GM19193 (cell line): ENCODE results near the gene PIP5K1B.

Experiments used
- POLR2A ChIP-seq: IDR thresholded peaks from 4 replicates; pipeline ENCODE4 v1.6.1; 2011; ENCODE audit not compliant: insufficient read depth, insufficient read length; ENCODE audit errors: extremely low read depth

The PIP5K1B gene

DNA sequence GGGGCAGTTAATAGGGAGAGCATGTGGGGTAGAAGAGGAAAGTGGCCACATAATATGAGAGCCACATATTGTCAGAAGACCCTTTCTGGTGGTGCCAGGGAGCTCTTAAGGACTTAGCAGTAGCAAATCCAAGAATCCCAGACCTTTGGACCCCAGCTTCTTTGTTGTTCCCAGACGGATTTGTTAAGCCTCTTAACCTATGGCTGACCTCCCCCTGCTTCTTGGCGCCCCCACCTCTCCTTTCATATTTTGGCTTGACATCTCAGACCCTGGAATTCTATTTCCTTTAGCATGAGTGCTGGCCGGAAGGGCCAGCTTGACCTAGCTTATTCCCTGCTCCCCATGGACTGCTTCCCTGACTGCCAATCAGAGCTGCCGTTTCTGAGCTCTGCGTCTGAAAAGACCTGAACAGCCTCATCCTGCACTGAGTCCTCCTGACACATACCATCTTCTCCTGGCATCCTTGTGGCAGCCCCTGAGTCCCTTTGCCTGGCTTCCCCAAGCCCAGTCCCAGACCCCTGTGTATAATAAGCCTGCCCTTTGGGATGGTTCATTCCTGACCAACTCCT is 192.6 kb downstream of the PIP5K1B start:
- no peak for TF ChIP-seq POLR2A

DNA sequence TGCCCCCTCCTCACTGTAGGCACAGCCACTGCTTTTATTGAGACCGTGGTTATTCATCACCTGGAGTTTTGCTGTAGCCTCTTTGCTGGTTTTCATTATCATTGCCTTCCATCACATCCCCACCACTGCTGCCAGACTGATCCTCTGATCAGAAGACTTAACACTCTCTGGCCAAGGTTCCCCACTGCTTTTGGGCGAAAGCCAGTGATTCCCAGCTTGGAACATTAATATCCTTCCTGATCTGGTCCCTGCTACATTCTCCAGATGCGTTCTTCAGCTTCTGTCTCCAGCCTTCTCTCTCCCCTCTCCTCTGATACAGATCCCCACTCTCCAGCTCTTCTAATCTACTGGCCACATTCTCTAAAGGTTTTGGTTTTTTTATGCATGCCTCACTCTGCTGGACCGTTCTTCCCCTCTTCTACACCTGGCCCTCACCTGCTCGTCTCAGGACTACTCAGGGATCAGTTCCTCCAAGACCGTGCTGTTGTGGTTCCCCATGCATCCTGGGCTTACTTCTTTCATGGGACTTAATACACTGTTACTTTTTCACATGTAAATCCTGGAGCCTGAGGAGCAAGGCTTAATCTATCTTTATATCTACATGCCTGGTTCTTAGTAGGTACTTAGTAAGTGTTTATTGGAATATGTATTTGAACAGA is 193.9 kb downstream of the PIP5K1B start:
- no peak for TF ChIP-seq POLR2A

DNA sequence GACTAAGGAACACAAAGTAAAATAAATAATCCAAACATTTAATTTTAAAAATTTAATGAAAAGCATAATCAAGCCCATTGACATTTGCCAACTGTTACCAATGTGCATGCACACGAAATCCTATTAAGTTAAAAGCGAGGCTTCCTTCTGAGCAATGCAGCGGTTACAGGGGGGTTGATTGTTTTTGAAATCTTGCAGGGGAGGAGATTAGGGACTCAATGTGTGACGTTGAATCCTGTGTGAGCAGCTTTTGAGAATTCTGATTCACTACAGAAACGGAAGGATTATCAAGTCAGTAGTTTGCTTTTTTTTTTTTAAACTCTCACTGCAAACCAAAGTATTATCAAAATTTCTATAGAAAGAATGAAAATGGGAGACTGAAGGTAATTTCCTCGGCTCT is 199.4 kb downstream of the PIP5K1B start:
- no peak for TF ChIP-seq POLR2A

DNA sequence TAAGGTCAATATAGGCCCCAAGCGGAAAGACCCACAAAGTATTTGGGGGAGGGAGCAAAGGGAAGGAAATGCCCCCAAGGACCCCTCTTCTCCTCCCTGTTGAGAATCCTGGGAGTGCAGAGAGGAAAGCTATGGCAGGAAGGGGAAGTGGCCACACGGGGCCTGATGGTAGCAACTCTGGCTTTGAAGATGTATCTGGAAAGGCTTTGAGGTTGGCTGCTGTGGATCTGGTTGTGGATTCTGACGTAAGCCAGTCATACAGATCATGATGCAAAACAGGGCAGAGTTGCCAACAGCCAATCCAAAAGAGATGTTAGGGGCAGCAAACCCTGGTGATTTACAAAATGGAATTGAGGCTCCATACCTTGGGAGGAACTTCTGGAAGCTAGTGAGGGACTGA is 200.1 kb downstream of the PIP5K1B start:
- TF ChIP-seq POLR2A: no peak

DNA sequence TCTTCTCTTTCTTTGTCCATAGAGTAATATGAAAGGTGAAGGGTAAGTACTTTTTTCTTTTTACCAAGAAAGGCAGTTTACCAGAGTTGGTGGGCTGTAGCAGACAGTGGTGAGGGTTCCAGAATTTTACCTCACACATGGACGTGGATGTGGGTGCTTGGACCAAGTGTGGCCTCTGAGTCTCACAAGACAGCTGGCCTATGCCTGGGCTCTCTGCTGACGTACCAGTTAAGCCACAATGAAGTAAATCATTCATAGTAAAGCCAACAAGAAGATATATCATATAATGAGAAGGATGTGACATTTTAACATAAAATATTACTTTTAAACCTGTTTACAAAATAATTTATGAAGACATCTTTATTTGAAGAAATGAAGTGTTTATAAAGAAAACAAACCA is 202.9 kb downstream of the PIP5K1B start:
- no peak for TF ChIP-seq POLR2A

DNA sequence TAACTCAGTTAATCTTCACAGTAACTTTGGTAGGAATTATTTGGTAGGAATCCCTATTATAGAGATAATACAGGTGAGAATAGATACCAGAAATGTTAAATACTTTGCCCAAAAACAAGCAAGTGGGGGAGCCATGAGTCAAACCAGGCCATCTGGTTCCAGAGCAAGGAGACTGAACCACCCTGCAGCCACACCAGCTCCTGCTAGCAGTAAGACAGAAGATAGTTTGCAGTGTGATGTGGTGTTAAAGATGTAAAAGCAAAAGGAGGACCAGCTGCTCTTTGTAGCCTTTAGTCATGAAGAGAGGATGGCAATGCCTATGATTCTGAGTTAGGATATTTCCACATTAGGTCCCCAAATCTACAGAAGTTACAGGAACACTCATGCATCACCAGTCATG is 207.5 kb downstream of the PIP5K1B start:
- TF ChIP-seq POLR2A: no peak

DNA sequence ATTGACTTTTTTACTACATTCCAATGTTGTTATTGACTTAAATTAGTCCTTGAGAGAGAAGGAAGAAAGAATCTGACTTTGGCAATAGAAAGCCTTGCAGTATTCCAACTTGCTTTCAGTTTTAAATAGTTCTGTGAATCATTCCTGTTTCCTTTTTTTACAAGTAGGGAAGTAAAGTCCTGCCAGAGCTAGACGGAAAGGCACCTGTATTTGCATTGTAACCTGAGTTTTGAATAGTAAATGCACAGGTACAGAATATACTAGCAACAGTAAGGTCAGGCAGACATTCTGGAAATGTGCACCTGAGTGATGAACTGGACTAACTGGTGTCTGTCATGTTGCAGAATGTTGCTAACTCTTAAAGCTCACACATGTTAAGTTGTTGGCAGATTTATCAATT is 208.0 kb downstream of the PIP5K1B start:
- TF ChIP-seq POLR2A: no peak

DNA sequence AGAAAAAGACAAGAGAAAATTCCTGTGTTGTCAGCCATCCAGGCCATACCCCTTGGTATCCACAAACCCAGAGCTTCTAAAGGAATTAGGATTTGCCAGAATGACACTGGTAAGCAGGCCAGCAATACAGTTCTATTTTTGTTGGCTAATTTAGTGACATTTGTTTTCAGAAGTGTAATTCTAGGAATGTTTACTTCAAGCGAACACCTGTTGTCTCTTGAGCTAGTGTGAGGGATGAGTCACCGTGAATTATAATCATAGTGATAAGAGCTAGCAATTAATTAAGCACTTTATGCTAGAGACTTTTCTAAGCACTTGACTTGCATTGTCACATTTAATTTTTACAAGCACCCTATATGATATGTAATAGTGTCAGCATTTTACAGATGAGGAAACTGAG is 209.7 kb downstream of the PIP5K1B start:
- TF ChIP-seq POLR2A: no peak

DNA sequence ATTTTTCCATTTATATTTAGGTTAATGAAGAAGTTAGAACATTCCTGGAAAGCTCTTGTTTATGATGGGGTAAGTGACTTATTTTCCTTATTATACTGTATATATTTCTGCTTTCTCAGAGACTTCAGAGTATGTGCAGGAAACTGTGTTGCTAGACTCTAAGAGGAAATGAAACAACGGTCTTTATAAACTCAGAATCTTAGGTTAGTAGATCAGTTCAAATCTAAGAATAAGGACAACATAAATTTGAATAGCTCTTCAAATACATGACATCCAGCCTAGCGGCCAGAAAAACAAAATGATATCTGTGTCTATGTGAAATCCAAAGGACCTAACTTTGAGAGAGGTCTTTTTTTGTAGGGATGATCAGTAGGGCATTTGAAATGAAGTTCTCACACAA is 214.6 kb downstream of the PIP5K1B start:
- TF ChIP-seq POLR2A: no peak

DNA sequence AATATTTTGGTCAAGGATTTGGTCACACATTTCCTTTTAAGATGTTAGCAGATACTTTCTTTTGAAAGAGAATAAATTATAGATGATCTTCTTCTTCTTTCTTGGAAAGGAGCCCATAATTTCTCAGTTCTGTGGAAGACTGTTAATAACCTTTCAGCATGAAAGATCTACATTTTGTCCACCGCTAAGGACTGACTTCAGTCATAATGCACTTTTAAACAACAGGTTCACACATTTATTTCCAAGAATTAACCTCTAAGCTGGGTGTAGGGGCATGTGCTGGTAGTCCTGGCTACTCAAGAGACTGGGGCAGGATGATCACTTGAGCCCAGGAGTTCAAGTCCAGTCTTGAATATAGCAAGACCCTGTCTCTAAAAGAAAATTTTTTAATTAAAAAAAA is 215.9 kb downstream of the PIP5K1B start:
- no peak for TF ChIP-seq POLR2A

DNA sequence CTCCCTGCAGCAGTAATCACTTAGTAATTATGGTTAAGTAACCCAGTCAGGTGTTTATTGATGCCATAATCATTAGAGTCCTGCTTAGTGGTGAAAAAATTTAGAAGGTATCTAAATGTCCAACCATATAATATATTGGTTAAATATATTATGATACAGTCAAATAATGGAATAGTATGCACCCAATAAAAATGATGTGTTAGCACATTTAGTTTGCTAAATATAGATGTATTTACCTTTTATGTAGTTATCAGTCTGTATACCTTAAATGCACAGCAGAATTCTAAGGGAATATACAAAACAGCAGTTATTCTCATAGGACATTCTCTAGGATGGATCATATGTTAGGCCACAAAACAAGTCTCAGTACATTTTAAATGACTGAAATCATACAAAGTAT is 218.4 kb downstream of the PIP5K1B start:
- no peak for TF ChIP-seq POLR2A

DNA sequence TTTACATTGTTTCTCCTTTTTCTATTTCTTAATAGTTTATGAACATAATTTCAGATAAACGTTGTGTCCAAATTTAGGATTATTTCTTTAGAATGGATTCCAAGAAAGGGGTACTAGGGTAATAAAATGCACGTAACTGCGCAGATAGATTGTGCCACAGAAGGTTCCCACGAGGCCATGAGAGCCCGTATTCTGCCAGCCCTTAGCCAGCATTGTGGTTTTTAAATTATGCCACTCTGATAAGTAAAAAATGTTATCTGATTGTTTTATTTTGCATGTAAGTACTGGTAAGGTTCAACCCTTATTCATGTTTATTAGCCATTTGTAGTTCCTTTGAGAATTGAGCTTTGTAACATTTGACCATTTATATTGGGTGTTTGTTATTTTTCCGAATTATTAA is 220.1 kb downstream of the PIP5K1B start:
- TF ChIP-seq POLR2A: no peak

DNA sequence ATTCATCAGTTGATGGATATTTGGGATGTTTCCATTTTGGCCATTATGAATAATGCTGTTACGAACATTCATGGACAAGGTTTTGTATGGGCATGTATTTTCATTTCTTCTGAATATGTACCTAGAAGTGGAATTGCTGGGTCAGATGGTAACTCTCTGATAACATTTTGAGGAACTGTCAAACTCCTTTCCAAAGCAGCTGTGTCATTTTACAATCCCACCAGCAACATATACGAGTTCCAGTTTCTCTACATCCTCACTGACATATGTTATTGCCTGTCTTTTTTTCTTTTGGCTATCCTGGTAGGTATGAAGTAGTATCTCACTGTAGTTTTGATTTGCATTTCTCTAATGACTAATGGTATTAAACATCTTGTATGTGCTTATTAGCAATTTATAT is 222.1 kb downstream of the PIP5K1B start:
- TF ChIP-seq POLR2A: no peak

DNA sequence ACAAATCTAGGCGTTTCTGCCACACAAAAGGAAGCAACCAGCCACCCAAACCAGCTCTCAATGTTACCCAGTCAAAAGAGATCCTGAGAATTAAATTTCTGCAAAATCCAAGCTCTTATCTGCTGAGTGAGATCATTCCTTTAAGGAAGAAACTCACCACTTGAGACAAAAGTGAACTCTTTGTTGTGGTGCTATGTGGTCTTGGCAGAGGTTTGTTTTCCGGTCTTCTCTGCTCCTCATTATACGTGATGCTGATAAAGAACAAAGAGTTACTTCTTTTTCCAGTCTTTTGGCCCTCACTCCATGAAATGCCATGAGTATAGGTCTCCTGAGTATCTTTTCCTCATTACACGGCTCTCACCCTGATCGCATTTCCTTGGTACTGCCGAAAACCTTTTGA is 226.8 kb downstream of the PIP5K1B start:
- no peak for TF ChIP-seq POLR2A

DNA sequence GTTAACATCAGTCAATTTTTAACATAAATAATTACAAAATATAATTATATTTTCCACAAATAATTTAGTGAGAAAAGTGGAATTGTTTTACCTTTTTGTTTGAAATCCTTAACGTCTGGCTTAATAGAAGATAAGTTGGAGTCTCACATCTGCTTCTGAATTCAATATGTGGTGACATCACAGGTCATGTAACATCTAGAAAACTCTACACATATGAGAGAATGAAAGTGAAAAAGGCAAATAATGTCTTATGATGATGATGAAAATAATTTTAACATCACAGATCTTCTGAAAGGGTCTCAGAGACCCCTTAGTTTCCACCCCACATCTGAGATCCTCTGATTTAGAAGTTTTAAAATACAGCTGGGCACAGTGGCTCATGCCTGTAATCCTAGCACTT is 227.4 kb downstream of the PIP5K1B start:
- TF ChIP-seq POLR2A: no peak

DNA sequence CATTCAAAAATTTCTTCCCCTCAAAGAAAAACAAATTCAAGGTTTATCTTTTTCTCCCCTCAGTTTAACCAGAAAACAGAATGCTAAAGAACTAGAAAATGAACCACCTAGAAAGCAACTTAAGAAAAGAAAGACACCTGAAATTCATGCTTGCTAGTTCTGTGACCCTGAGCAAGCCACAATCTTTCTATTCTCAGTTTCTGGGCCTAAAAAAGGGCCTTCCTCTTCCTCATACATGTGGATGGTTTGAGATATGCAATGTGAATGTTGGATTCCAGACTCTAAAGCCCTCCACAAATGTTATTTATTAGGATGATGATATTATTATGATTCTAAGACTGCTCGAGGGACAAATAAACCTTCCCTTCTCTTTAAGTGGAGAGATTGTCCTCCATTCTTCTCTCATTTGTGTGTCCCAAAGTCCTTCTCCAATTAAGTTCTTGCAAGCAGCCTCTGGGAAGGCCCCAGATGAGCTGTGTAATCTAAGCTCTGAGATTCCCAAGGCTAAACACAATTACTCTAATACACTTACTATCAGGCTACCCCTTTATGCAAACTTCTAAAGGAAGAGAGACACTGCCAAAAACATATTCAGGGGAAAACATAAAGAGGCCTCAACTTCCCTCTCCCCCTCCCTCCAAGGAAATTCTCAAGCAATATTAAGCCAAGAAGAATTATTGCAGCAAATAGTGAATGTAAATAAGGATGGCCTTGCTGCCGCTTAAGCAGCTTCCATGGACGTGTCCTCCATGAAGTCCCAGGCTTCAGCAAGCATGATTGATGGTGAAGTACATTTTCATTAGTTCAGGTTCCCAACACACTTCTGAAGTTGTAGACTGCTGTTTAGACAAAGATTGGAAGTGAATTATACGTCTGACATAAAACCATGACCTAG is 228.6 kb downstream of the PIP5K1B start:
- TF ChIP-seq POLR2A: no peak
